Measurements from ENCODE around the gene AIFM3. TPM values are rescaled to one million over a fixed set of nuclear protein-coding genes. Genes with fewer than 3 reads are reported as not detected.

Gene AIFM3
- total RNA-seq, 4 donors from 2014 or later: 112 to 150 (median 126) TPM

DNA sequence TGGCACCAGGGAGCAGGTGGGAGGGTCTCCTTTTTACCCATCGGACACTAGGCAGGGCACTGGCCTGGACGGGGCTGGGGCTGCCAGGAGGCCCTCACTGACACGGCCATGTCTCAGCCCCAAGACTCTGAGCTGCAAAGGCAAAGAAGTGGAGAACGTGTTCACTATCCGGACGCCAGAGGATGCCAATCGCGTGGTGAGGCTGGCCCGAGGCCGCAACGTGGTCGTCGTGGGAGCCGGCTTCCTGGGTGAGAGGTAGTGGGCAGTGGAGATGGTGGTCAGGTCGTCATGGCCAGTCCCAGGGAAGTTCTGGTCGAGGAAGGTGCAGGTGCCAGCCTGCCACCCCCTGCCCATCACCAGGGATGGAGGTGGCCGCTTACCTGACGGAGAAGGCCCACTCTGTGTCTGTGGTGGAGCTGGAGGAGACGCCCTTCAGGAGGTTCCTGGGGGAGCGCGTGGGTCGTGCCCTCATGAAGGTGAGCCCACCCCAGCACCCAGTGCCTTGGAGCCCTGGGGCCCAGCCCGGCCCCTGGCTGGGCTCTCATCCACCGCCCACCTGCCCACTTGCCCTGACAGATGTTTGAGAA is 9.3 kb downstream of the AIFM3 start:
- intact Hi-C loops (cut with DNase I; ENCODE audit: low total_unique reads): no loop called here
- 86 to 89% methylated on average over 8 to 24 of the region's 24 CpGs for WGBS, 2 donors (ENCODE audit: low coverage in 1 of 2)
- in situ Hi-C loops (cut with MboI; ENCODE audit: low pct_ligation_motif_present in 1 of 4, low pct_unique_long_range_greater_than_20kb in 1 of 4, low sequenced_read_pairs in 3 of 4): no loop called here

DNA sequence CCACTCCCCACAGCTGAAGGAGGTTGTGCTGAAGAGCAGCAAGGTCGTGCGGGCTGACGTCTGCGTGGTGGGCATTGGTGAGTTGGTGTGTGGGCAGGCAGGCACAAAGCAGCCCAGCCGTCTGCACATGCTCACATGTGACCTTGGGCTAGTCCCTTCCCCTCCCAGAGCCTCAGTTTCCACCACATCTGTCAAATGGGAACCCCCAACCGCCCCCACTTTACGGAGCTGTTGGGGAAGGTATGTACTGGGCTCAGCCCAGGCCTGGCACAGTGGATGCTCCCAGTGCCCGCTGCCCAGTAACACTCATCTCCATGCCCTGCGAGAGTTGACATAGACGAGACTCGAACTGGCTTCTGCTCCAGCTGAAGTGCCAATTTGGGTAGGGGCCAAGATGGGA is 10.0 kb downstream of the AIFM3 start:
- no peak overlapping the region for H3K27ac ChIP-seq
- 92% methylated on average over 9 of the region's 11 CpGs; no CpG with 5 or more reads in 1 of the 2 donors for WGBS, 2 donors (ENCODE audit: low coverage in 1 of 2)
- no peak overlapping the region for H3K4me3 ChIP-seq
- H3K4me1 ChIP-seq: peaks cover 8 to 26% (median 18%) of the 10 kb centered on the region in 4 donors
- TF ChIP-seq POLR2AphosphoS5 (IDR thresholded peaks at IDR 0.05): no peak
- TF ChIP-seq EP300 (IDR thresholded peaks at IDR 0.05; ENCODE audit: low read depth): no peak
- TF ChIP-seq POLR2A (IDR thresholded peaks at IDR 0.05): no peak
- TF ChIP-seq, protein P1, sequence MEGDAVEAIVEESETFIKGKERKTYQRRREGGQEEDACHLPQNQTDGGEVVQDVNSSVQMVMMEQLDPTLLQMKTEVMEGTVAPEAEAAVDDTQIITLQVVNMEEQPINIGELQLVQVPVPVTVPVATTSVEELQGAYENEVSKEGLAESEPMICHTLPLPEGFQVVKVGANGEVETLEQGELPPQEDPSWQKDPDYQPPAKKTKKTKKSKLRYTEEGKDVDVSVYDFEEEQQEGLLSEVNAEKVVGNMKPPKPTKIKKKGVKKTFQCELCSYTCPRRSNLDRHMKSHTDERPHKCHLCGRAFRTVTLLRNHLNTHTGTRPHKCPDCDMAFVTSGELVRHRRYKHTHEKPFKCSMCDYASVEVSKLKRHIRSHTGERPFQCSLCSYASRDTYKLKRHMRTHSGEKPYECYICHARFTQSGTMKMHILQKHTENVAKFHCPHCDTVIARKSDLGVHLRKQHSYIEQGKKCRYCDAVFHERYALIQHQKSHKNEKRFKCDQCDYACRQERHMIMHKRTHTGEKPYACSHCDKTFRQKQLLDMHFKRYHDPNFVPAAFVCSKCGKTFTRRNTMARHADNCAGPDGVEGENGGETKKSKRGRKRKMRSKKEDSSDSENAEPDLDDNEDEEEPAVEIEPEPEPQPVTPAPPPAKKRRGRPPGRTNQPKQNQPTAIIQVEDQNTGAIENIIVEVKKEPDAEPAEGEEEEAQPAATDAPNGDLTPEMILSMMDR (IDR thresholded peaks at IDR 0.05): no peak
- DNase-seq: no peak
- intact Hi-C loops (cut with DNase I; ENCODE audit: low total_unique reads): no loop called here
- no peaks in the 10 kb centered on the region for H3K9me3 ChIP-seq
- in situ Hi-C loops (cut with MboI; ENCODE audit: low pct_ligation_motif_present in 1 of 4, low pct_unique_long_range_greater_than_20kb in 1 of 4, low sequenced_read_pairs in 3 of 4): no loop called here
- H3K36me3 ChIP-seq: no peaks in the 10 kb centered on the region
- no peaks in the 10 kb centered on the region for H3K27me3 ChIP-seq

More for the DNA sequence above, 9.3 kb downstream of the AIFM3 start:
- Histone ChIP-seq H3K27ac (no peak overlapping the region), H3K9me3 (no peaks in the 10 kb centered on the region), H3K36me3 (no peaks in the 10 kb centered on the region), H3K4me3 (no peak overlapping the region), H3K4me1 (peaks cover 7 to 22% (median 15%) of the 10 kb centered on the region in 4 donors), H3K27me3 (no peaks in the 10 kb centered on the region)
- DNase-seq: no peak
- no peak for TF ChIP-seq EP300 (IDR thresholded peaks at IDR 0.05; ENCODE audit: low read depth)
- no peak for TF ChIP-seq POLR2AphosphoS5 (IDR thresholded peaks at IDR 0.05)
- TF ChIP-seq, protein P1 (IDR thresholded peaks at IDR 0.05): no peak
- no peak for TF ChIP-seq POLR2A (IDR thresholded peaks at IDR 0.05)

DNA sequence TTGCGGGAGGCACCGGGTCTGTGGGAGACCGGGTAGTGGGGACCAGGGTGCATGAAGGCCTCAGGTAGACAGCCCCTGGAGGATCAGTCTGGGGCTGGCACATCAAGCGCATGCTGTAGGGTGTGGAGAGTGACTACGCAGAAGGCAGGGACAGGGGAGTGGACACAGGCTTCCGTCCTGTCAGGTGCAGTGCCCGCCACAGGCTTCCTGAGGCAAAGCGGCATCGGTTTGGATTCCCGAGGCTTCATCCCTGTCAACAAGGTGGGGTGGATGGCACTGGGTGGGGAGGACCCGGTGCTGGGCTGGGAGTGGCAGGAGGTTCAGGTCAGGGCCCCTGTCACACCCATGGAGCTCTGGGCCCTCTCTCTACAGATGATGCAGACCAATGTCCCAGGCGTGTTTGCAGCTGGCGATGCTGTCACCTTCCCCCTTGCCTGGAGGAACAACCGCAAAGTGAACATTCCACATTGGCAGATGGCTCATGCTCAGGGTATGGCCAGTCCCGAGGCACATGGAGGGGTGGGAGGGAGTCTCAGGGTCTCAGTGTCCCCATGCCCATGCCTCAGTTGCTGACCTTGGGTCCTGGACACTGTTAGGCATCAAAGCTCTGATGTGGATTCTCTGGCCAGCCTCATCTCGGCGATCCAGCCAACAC is 10.6 kb downstream of the AIFM3 start:
- Histone ChIP-seq H3K27ac (no peak overlapping the region), H3K27me3 (no peaks in the 10 kb centered on the region), H3K4me1 (peaks cover 8 to 26% (median 19%) of the 10 kb centered on the region in 4 donors), H3K36me3 (no peaks in the 10 kb centered on the region), H3K4me3 (no peak overlapping the region), H3K9me3 (no peaks in the 10 kb centered on the region)
- no peak for TF ChIP-seq POLR2AphosphoS5 (IDR thresholded peaks at IDR 0.05)
- no peak for TF ChIP-seq POLR2A (IDR thresholded peaks at IDR 0.05)
- TF ChIP-seq EP300 (IDR thresholded peaks at IDR 0.05; ENCODE audit: low read depth): no peak
- TF ChIP-seq, protein P1 (IDR thresholded peaks at IDR 0.05): no peak
- no peak for DNase-seq
- intact Hi-C loops (cut with DNase I; ENCODE audit: low total_unique reads) (no loop called here), in situ Hi-C loops (cut with MboI; ENCODE audit: low pct_ligation_motif_present in 1 of 4, low pct_unique_long_range_greater_than_20kb in 1 of 4, low sequenced_read_pairs in 3 of 4) (no loop called here)
- WGBS, 2 donors (ENCODE audit: low coverage in 1 of 2): 84 to 100% methylated on average over 2 to 17 of the region's 17 CpGs

DNA sequence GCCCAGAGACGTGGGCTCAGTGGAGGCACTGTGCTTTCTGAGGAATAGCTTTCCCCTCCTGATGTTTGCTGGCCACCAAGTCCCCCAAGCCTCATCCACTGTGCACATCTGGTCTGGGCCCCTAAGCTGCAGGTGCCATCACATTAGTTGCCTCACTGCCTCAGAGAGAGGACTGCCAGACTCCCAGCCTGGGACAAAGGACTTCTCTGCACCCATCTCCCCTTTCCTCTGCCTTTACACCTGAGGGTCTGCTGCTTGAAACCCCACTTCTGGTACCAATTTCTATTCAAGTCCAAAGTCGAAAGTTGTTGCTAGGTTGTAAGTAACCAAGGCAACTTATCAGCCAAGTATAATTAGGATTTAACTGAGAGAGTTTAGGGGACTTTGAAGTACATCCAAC is 11.4 kb downstream of the AIFM3 start:
- Histone ChIP-seq H3K4me1 (peaks cover 13 to 34% (median 27%) of the 10 kb centered on the region in 4 donors), H3K27ac (no peak overlapping the region), H3K9me3 (no peaks in the 10 kb centered on the region), H3K4me3 (no peak overlapping the region), H3K36me3 (no peaks in the 10 kb centered on the region), H3K27me3 (no peaks in the 10 kb centered on the region)
- intact Hi-C loops (cut with DNase I; ENCODE audit: low total_unique reads) (no loop called here), in situ Hi-C loops (cut with MboI; ENCODE audit: low pct_ligation_motif_present in 1 of 4, low pct_unique_long_range_greater_than_20kb in 1 of 4, low sequenced_read_pairs in 3 of 4) (no loop called here)
- no peak for TF ChIP-seq POLR2AphosphoS5 (IDR thresholded peaks at IDR 0.05)
- no peak for TF ChIP-seq EP300 (IDR thresholded peaks at IDR 0.05; ENCODE audit: low read depth)
- TF ChIP-seq, protein P1 (IDR thresholded peaks at IDR 0.05): no peak
- TF ChIP-seq POLR2A (IDR thresholded peaks at IDR 0.05): no peak
- DNase-seq: no peak
- 85% methylated on average over 2 of the region's 2 CpGs; no CpG with 5 or more reads in 1 of the 2 donors for WGBS, 2 donors (ENCODE audit: low coverage in 1 of 2)

Data from transverse colon (tissue), 4 donors.